Neural cell (in vitro differentiated cells): ENCODE results near the gene CNTNAP5. TPM values are rescaled to one million over a fixed set of nuclear protein-coding genes. Genes with fewer than 3 reads are reported as not detected.

ENCODE experiments used
- H2AFZ ChIP-seq: fragments of 200-600, 300-800 bp; sonication (generic), shearing (Covaris generic); 2 replicates; pipeline ENCODE4 v1.6.0; 2014; ENCODE audit warnings: low read depth, mild to moderate bottlenecking, antibody characterized with exemption, low read length, moderate library complexity
- H3F3A ChIP-seq: fragments of 200-600 bp; shearing (Covaris generic); 2 replicates; pipeline ENCODE4 v1.6.1; 2016; ENCODE audit warnings: mild to moderate bottlenecking, moderate library complexity, mixed read lengths, antibody characterized with exemption, low read length; ENCODE audit not compliant: insufficient read depth, poor library complexity, severe bottlenecking
- H3K27ac ChIP-seq: fragments of 200-600, 300-800 bp; sonication (generic), shearing (Covaris generic); 2 replicates; pipeline ENCODE4 v1.5.1; 2014; ENCODE audit warnings: mild to moderate bottlenecking, low read length, moderate library complexity
- H3K27me3 ChIP-seq: fragments of 300-800, 200-600 bp; sonication (generic), shearing (Covaris generic); 2 replicates; pipeline ENCODE4 v1.6.0; 2014; ENCODE audit warnings: mild to moderate bottlenecking, low read depth, low read length, moderate library complexity; ENCODE audit not compliant: insufficient read depth
- H3K36me3 ChIP-seq: fragments of 300-800, 200-600 bp; sonication (generic), shearing (Covaris generic); 2 replicates; pipeline ENCODE4 v1.5.1; 2014; ENCODE audit warnings: mild to moderate bottlenecking, antibody characterized with exemption, low read length, moderate library complexity; ENCODE audit not compliant: insufficient read depth
- H3K4me2 ChIP-seq: fragments of 300-800, 200-600 bp; sonication (generic), shearing (Covaris generic); 2 replicates; pipeline ENCODE4 v1.6.0; 2014; ENCODE audit warnings: mild to moderate bottlenecking, low read length
- H3K4me3 ChIP-seq: fragments of 300-800, 200-600 bp; sonication (generic), shearing (Covaris generic); 2 replicates; pipeline ENCODE4 v1.5.1; 2014; ENCODE audit warnings: mild to moderate bottlenecking, low read length, moderate library complexity
- H3K79me2 ChIP-seq: fragments of 200-600 bp; shearing (Covaris generic); replicated peaks from 2 replicates; pipeline ENCODE4 v1.6.0; 2014; ENCODE audit warnings: mild to moderate bottlenecking, low read length, moderate library complexity; ENCODE audit not compliant: insufficient read depth
- H3K9ac ChIP-seq: fragments of 300-800, 200-600 bp; sonication (generic), shearing (Covaris generic); 2 replicates; pipeline ENCODE4 v1.6.1; 2016; ENCODE audit warnings: mild to moderate bottlenecking, low read length, mixed read lengths
- H3K9me2 ChIP-seq: fragments of 200-600 bp; shearing (Covaris generic); 2 replicates; pipeline ENCODE4 v1.6.1; 2016; ENCODE audit warnings: mild to moderate bottlenecking, low read length, mixed read lengths; ENCODE audit not compliant: insufficient read depth
- H3K9me3 ChIP-seq: fragments of 200-600, 300-800 bp; sonication (generic), shearing (Covaris generic); 2 replicates; pipeline ENCODE4 v1.6.1; 2016; ENCODE audit warnings: mild to moderate bottlenecking, mixed run types, low read length, moderate library complexity, mixed read lengths
- H4K20me1 ChIP-seq: fragments of 200-600 bp; shearing (Covaris generic); 2 replicates; pipeline ENCODE4 v1.6.1; 2016; ENCODE audit warnings: mild to moderate bottlenecking, mixed run types; ENCODE audit not compliant: insufficient read depth
- EP300 ChIP-seq: fragments of 450-650 bp; conservative IDR thresholded peaks from 2 replicates; pipeline ENCODE4 v1.6.1; 2014; ENCODE audit warnings: antibody characterized with exemption, mild to moderate bottlenecking, moderate library complexity; ENCODE audit not compliant: poor library complexity, severe bottlenecking
- EZH2 ChIP-seq: fragments of 200-600, 300-800 bp; shearing (Covaris generic), sonication (generic); IDR thresholded peaks from 2 replicates; pipeline ENCODE4 v1.6.1; 2014; ENCODE audit warnings: antibody characterized with exemption, low read length, borderline replicate concordance, mild to moderate bottlenecking; ENCODE audit not compliant: insufficient read depth, poor library complexity, severe bottlenecking
- MXI1 ChIP-seq: fragments of 450-650 bp; conservative IDR thresholded peaks from 2 replicates; pipeline ENCODE4 v1.6.1; 2014; ENCODE audit warnings: antibody characterized with exemption, mild to moderate bottlenecking; ENCODE audit not compliant: poor library complexity, severe bottlenecking
- POLR2AphosphoS5 ChIP-seq: IDR thresholded peaks from 2 replicates; pipeline ENCODE4 v1.6.1; 2012
- RAD21 ChIP-seq: fragments of 450-650 bp; conservative IDR thresholded peaks from 2 replicates; pipeline ENCODE4 v1.6.1; 2014; ENCODE audit warnings: antibody characterized with exemption, mild to moderate bottlenecking, moderate library complexity
- SMC3 ChIP-seq: fragments of 450-650 bp; conservative IDR thresholded peaks from 2 replicates; pipeline ENCODE4 v1.6.1; 2014; ENCODE audit warnings: antibody characterized with exemption, mild to moderate bottlenecking, moderate library complexity; ENCODE audit not compliant: poor library complexity
- TAF1 ChIP-seq: IDR thresholded peaks from 2 replicates; pipeline ENCODE4 v1.6.1; 2012; ENCODE audit warnings: low read depth
- polyA plus RNA-seq: library from polyadenylated mRNA; depleted of rRNA; stranded (reverse); fragments of >200 nt; gene quantifications from 2 replicates; pipeline ENCODE4 v1.2.3, GENCODE V29; 2014
- small RNA-seq, 3 experiments: library from RNA; depleted of rRNA; stranded (forward); fragments of <200 nt; gene quantifications; one replicate each; pipeline ENCODE3, GENCODE V24; 2012
- TF ChIP-seq, protein P1 (sequence below): fragments of 450-650 bp; IDR thresholded peaks from 2 replicates; pipeline ENCODE4 v1.5.1; 2014; ENCODE audit warnings: antibody characterized with exemption, mild to moderate bottlenecking, moderate library complexity; ENCODE audit not compliant: poor library complexity, severe bottlenecking
- TF ChIP-seq, protein P2 (sequence below): IDR thresholded peaks from 2 replicates; pipeline ENCODE4 v1.6.1; 2012; ENCODE audit warnings: borderline replicate concordance

CNTNAP5 gene
- polyA plus RNA-seq, 1 donor from 2014 or later, result 19.3 TPM

DNA sequence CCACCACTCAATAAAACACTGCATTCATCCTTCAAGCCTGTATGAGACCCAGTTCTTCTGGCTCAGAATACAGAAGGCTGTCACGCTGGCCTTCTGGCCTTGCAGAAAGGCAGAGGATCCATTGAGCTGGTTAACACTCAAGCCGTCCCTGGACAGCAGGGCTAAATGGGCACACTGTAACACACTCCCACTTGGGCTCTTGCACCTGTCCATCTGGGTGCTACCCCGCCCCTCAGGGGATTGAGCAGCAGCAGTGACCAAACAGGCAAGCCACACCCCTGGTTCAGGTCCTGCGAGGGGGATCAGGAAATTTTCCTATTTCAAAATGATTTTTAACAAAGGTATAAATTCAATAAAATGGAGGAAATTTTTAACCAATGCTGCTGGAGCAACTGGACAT is 936.0 kb downstream of the CNTNAP5 start:
- Histone ChIP-seq H3K4me3 (no peak overlapping the region), H3F3A (no peaks in the 10 kb centered on the region)

More for the DNA sequence above, 936.0 kb downstream of the CNTNAP5 start:
- Histone ChIP-seq H3K4me2 (no peak overlapping the region), H3K9me2 (no peaks in the 10 kb centered on the region), H3K27me3 (no peaks in the 10 kb centered on the region), H2AFZ (no peak overlapping the region), H3K79me2 (no peaks in the 10 kb centered on the region), H4K20me1 (no peaks in the 10 kb centered on the region), H3K9ac (no peak overlapping the region), H3K27ac (no peak overlapping the region), H3K36me3 (no peaks in the 10 kb centered on the region), H3K9me3 (no peaks in the 10 kb centered on the region)
- TF ChIP-seq TAF1, result no peak
- no peak for TF ChIP-seq EZH2
- no peak for TF ChIP-seq EP300
- no peak for TF ChIP-seq POLR2AphosphoS5
- no peak for TF ChIP-seq SMC3
- TF ChIP-seq, protein P1, sequence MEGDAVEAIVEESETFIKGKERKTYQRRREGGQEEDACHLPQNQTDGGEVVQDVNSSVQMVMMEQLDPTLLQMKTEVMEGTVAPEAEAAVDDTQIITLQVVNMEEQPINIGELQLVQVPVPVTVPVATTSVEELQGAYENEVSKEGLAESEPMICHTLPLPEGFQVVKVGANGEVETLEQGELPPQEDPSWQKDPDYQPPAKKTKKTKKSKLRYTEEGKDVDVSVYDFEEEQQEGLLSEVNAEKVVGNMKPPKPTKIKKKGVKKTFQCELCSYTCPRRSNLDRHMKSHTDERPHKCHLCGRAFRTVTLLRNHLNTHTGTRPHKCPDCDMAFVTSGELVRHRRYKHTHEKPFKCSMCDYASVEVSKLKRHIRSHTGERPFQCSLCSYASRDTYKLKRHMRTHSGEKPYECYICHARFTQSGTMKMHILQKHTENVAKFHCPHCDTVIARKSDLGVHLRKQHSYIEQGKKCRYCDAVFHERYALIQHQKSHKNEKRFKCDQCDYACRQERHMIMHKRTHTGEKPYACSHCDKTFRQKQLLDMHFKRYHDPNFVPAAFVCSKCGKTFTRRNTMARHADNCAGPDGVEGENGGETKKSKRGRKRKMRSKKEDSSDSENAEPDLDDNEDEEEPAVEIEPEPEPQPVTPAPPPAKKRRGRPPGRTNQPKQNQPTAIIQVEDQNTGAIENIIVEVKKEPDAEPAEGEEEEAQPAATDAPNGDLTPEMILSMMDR, result no peak
- TF ChIP-seq, protein P2, sequence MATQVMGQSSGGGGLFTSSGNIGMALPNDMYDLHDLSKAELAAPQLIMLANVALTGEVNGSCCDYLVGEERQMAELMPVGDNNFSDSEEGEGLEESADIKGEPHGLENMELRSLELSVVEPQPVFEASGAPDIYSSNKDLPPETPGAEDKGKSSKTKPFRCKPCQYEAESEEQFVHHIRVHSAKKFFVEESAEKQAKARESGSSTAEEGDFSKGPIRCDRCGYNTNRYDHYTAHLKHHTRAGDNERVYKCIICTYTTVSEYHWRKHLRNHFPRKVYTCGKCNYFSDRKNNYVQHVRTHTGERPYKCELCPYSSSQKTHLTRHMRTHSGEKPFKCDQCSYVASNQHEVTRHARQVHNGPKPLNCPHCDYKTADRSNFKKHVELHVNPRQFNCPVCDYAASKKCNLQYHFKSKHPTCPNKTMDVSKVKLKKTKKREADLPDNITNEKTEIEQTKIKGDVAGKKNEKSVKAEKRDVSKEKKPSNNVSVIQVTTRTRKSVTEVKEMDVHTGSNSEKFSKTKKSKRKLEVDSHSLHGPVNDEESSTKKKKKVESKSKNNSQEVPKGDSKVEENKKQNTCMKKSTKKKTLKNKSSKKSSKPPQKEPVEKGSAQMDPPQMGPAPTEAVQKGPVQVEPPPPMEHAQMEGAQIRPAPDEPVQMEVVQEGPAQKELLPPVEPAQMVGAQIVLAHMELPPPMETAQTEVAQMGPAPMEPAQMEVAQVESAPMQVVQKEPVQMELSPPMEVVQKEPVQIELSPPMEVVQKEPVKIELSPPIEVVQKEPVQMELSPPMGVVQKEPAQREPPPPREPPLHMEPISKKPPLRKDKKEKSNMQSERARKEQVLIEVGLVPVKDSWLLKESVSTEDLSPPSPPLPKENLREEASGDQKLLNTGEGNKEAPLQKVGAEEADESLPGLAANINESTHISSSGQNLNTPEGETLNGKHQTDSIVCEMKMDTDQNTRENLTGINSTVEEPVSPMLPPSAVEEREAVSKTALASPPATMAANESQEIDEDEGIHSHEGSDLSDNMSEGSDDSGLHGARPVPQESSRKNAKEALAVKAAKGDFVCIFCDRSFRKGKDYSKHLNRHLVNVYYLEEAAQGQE, result no peak
- TF ChIP-seq MXI1, result no peak
- no peak for TF ChIP-seq RAD21

Small RNAs within 50 kb of the gene (small RNA-seq; reads per million reads assigned to genes)
- gene AC019159.1, result 0 reads per million in 3 experiments
- 0 reads per million in 3 experiments for gene MTND5P22
- gene RNA5SP102, result 0 reads per million in 3 experiments
